ENCODE measurements around the gene ADM5. TPM values are rescaled to one million over a fixed set of nuclear protein-coding genes. Genes with fewer than 3 reads are reported as not detected.

ADM5 gene
- total RNA-seq, 6 experiments from 2014 or later = 0.19 to 0.70 (median 0.51) TPM

DNA sequence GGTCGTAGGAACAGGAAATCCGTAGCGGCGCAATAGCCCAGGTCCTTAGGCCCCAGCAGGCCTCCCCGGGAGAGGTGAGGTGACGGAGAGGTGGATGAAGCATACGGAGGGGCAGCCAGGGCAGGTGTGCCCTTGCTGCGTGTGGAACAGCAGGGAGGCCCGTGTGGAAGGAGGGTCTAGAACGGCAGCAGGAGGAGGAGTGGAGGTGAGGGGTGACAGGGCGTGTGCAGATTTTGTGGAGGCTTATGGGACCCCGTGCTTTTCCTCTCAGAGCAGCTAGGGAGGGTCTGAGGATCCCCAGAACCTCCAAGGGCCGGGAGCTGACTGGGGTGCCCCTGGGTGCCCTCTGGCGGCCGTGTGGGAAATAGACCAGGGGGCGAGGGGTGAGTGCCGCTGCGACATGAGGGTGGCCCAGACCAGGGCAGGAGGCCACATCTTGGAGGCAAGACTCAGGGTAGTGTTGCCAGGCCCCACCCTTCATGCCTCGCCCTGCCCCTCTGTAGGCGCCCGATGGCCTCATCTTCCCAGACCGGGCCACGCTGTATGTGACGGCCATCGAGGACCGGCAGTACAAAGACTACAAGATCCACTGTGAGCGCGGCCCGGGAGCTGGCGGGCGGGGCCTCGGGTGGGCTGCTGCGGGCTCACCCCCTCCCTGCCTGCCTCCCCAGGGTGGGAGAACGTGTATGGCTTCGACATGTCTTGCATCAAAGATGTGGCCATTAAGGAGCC, 5.0 kb upstream of the ADM5 start:
- no peak for ATAC-seq
- no peak for DNase-seq

DNA sequence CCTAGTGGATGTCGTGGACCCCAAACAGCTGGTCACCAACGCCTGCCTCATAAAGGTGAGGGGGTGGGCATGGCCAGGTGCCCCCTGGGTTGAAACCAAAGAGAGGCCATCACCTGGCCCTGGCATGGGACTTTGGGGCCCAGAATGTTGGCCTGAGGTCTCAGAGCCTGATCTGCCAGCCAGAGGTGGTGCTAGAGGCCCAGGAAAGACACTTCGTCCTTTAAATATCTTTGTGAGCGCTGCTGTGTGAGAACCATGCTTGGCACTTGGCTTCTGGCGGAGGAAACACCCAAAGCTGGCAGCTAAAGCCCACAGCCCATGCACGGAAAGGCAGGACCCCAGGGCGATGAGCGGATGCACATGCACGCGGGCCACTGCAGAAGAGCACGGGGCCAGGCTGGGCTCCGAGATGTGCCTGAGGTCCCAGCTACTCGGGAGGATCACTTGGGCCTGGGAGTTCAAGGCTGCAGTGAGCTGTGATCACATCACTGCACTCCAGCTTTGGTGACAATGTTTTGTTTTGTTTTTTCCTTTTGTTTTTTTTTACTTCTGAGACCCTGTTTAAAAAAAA, 4.3 kb upstream of the ADM5 start:
- H3K36me3 ChIP-seq = peaks cover 0 to 42% (median 9%) of the 10 kb centered on the region in 4 donors
- intact Hi-C loops (cut with DNase I) = loop anchor here in 1 of 2 donors (10.0 kb wide), 1 partner anchor 110 kb away; no protein-coding TSS in a partner anchor
- no peak for DNase-seq

More for the DNA sequence above, 5.0 kb upstream of the ADM5 start:
- TF ChIP-seq POLR2A (IDR thresholded peaks at IDR 0.05) = no peak
- TF ChIP-seq, protein P1, sequence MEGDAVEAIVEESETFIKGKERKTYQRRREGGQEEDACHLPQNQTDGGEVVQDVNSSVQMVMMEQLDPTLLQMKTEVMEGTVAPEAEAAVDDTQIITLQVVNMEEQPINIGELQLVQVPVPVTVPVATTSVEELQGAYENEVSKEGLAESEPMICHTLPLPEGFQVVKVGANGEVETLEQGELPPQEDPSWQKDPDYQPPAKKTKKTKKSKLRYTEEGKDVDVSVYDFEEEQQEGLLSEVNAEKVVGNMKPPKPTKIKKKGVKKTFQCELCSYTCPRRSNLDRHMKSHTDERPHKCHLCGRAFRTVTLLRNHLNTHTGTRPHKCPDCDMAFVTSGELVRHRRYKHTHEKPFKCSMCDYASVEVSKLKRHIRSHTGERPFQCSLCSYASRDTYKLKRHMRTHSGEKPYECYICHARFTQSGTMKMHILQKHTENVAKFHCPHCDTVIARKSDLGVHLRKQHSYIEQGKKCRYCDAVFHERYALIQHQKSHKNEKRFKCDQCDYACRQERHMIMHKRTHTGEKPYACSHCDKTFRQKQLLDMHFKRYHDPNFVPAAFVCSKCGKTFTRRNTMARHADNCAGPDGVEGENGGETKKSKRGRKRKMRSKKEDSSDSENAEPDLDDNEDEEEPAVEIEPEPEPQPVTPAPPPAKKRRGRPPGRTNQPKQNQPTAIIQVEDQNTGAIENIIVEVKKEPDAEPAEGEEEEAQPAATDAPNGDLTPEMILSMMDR (IDR thresholded peaks at IDR 0.05) = peak; percentile 23 to 41 (median 32)
- Histone ChIP-seq H3K27ac (no peak overlapping the region), H3K9me3 (no peaks in the 10 kb centered on the region), H3K4me3 (no peak overlapping the region), H3K4me1 (peaks cover 0 to 10% (median 0%) of the 10 kb centered on the region in 4 donors), H3K27me3 (no peaks in the 10 kb centered on the region), H3K36me3 (peaks cover 0 to 42% (median 9%) of the 10 kb centered on the region in 4 donors)
- intact Hi-C loops (cut with DNase I) = loop anchor here in 1 of 2 donors (10.0 kb wide), 1 partner anchor 110 kb away; no protein-coding TSS in a partner anchor
- 100% methylated on average over 4 of the region's 35 CpGs for WGBS (ENCODE audit: insufficient coverage, low coverage, low lambda C conversion rate, missing lambda C conversion rate)

DNA sequence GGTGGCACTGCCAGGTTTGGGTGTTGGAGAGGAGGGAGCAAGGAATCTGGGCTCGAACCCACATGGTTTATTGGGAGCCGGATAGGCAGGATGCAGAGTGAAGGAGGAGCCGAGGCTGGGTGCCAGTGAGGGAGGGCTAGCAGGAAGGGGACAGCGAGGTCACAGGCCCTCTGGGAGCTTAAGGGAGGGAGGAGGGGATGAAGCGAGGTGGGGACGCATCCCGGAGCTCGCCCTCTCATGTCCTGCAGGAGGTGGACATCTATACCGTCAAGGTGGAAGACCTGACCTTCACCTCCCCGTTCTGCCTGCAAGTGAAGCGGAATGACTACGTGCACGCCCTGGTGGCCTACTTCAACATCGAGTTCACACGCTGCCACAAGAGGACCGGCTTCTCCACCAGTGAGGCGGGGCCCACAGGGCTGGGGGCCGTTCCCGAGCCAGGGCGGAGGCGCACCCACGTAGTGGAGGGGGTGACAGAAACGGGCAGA, 3.5 kb upstream of the ADM5 start:
- H3K27ac ChIP-seq = no peak overlapping the region
- 73% methylated on average over 8 of the region's 23 CpGs for WGBS (ENCODE audit: insufficient coverage, low coverage, low lambda C conversion rate, missing lambda C conversion rate)
- no peak for DNase-seq
- intact Hi-C loops (cut with DNase I) = loop anchor here in 1 of 2 donors (10.0 kb wide), 1 partner anchor 111 kb away; no protein-coding TSS in a partner anchor
- TF ChIP-seq POLR2A (IDR thresholded peaks at IDR 0.05) = no peak
- TF ChIP-seq, protein P1 (IDR thresholded peaks at IDR 0.05) = no peak
- no peak overlapping the region for H3K4me3 ChIP-seq
- ATAC-seq = no peak
- no peaks in the 10 kb centered on the region for H3K9me3 ChIP-seq
- peaks cover 0 to 17% (median 2%) of the 10 kb centered on the region in 4 donors for H3K4me1 ChIP-seq
- H3K36me3 ChIP-seq = peaks cover 0 to 42% (median 9%) of the 10 kb centered on the region in 4 donors
- no peaks in the 10 kb centered on the region for H3K27me3 ChIP-seq

More for the DNA sequence above, 4.3 kb upstream of the ADM5 start:
- no peak overlapping the region for H3K27ac ChIP-seq
- no peak for ATAC-seq
- H3K4me1 ChIP-seq = peaks cover 0 to 16% (median under 1%) of the 10 kb centered on the region in 4 donors
- no peak overlapping the region for H3K4me3 ChIP-seq
- H3K27me3 ChIP-seq = no peaks in the 10 kb centered on the region
- H3K9me3 ChIP-seq = no peaks in the 10 kb centered on the region
- TF ChIP-seq, protein P1 (IDR thresholded peaks at IDR 0.05) = no peak
- no peak for TF ChIP-seq POLR2A (IDR thresholded peaks at IDR 0.05)
- 84% methylated on average over 7 of the region's 13 CpGs for WGBS (ENCODE audit: insufficient coverage, low coverage, low lambda C conversion rate, missing lambda C conversion rate)

DNA sequence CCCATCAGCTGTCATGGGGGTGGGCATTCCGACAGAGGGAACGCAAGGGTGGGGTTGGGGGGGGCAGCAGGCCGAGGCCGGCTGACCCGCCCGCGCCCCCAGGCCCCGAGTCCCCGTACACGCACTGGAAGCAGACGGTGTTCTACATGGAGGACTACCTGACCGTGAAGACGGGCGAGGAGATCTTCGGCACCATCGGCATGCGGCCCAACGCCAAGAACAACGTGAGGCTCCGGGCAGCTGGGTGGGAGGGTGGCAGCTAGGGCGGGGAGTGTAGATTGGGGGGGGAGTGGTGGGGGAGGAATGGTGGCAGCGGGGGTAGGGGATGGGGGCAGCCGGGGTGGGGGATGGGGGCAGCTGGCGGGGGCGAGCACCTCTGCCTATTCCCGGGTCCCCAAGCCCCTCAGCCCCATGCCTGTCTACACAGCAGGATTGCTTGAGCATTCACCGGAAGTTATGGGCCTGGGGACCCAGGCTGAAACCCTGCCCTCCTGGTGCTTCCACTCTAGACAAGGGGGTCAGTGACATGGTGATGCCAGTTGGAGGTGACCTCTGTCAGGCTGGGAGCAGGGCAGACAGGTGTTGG, 2.8 kb upstream of the ADM5 start:
- DNase-seq = no peak

More for the DNA sequence above, 2.8 kb upstream of the ADM5 start:
- TF ChIP-seq, protein P1 (IDR thresholded peaks at IDR 0.05) = no peak
- TF ChIP-seq POLR2A (IDR thresholded peaks at IDR 0.05) = no peak
- Histone ChIP-seq H3K9me3 (no peaks in the 10 kb centered on the region), H3K4me3 (no peak overlapping the region), H3K36me3 (peaks cover 0 to 37% (median 9%) of the 10 kb centered on the region in 4 donors), H3K27me3 (no peaks in the 10 kb centered on the region), H3K27ac (no peak overlapping the region), H3K4me1 (peaks cover 0 to 17% (median 2%) of the 10 kb centered on the region in 4 donors)
- 97% methylated on average over 11 of the region's 27 CpGs for WGBS (ENCODE audit: insufficient coverage, low coverage, low lambda C conversion rate, missing lambda C conversion rate)
- intact Hi-C loops (cut with DNase I) = loop anchor here in 1 of 2 donors (10.0 kb wide), 1 partner anchor 112 kb away; no protein-coding TSS in a partner anchor
- ATAC-seq = no peak

Data from right lobe of liver (tissue), 6 donors.